Ascending aorta (tissue), 2 donors: ENCODE measurements around the gene FAM53B. TPM values are rescaled to one million over a fixed set of nuclear protein-coding genes. Genes with fewer than 3 reads are reported as not detected.
A peak's percentile ranks its signal among the peaks of the same experiment; 100 is the strongest.

Source experiments
- DNase-seq, 2 donors: peaks; one replicate each; pipeline ENCODE4 v3.0.0-alpha.2; 2019; ENCODE audit warnings: low spot score in 2 of 2
- H3K27ac ChIP-seq, 2 donors: fragments of 200-600 bp; sonication (generic); one replicate each; pipeline ENCODE4 v1.5.1; 2016 to 2017; ENCODE audit warnings: mild to moderate bottlenecking in 1 of 2
- H3K27me3 ChIP-seq: fragments of 200-600 bp; sonication (generic); one replicate; pipeline ENCODE4 v1.5.1; 2017
- H3K36me3 ChIP-seq, 2 donors: fragments of 200-600 bp; sonication (generic); one replicate each; pipeline ENCODE4 v1.5.1; 2016
- H3K4me1 ChIP-seq, 2 donors: fragments of 200-600 bp; sonication (generic); one replicate each; pipeline ENCODE4 v1.5.1; 2016 to 2017; ENCODE audit warnings: mild to moderate bottlenecking in 1 of 2
- H3K4me3 ChIP-seq, 2 donors: fragments of 200-600 bp; sonication (generic); one replicate each; pipeline ENCODE4 v1.5.1; 2016 to 2017; ENCODE audit warnings: mild to moderate bottlenecking in 1 of 2
- H3K9me3 ChIP-seq, 2 donors: fragments of 200-600 bp; sonication (generic); one replicate each; pipeline ENCODE4 v1.5.1; 2016
- intact Hi-C: fragments of 100-400 bp; cut with DNase I; formaldehyde crosslinking; loops from one replicate; pipeline ENCODE4 v1.15.1; 2023
- total RNA-seq: library from RNA; depleted of rRNA; stranded (reverse); fragments of >200 nt; gene quantifications from one replicate; pipeline ENCODE4 v1.1.0, GENCODE V29; 2016
- TF ChIP-seq, protein P1 (sequence below), 3 experiments: fragments of 200-600 bp in 2 of 3; fragments of 450-650 bp in 1 of 3; sonication (generic) in 2 of 3; IDR thresholded peaks; one replicate each; pipeline ENCODE4 v1.5.1; 2016 to 2019; ENCODE audit warnings: antibody characterized with exemption in 3 of 3, mild to moderate bottlenecking in 1 of 3, moderate library complexity in 1 of 3

Gene FAM53B
- total RNA-seq, 1 donor from 2014 or later = 52.5 TPM

DNA sequence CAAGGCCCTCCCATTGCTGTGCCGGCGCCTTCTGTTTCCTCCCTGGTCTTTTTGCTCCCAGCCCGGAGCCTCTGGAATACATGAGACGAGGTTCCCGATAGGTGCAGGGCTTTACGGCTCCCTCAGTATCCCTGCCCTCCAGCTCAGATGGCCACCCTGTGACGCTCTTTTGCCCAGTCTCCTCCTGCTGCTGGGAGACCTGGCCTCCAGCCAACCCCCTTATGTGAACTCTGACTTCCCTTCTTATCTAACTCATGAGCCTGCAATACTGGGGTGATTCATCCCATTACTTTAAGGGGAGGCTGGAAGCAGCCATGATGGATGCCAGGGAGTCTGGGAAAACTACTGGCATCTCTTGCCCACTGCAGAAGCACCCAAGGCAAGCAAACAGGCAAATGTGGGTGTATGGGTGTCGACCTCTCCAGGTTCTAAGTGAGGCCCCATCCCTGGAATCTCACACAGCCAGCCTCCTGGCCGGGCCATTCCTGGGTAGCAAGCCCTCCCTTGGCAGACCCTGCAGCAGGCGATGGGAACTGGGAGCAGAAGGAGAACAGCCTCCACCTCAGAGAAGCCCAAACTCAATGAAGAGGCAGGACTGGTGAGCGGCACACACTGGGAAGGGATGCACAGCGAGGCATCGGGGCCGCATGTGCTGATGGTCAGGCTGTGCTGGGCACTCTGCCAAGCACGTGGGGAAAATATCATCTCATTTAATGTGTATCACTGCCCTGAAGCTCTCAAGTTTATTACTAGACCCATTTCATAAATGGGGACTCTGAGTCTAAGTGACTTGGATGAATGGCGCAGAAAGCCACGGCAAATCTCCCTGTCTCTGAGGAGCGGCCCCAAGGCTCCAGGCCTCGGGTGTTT is 97.5 kb downstream of the FAM53B start:
- intact Hi-C loops = loop anchor here (5.0 kb wide), 1 partner anchor 96 kb away; the partner anchor contains the start of gene FAM53B
- H3K4me3 ChIP-seq = peak overlapping the region in 1 of 2 donors; percentile 0
- no peaks in the 10 kb centered on the region for H3K27me3 ChIP-seq
- H3K9me3 ChIP-seq = no peaks in the 10 kb centered on the region
- peaks cover 20 to 42% of the 10 kb centered on the region in 2 donors for H3K4me1 ChIP-seq
- TF ChIP-seq, protein P1, sequence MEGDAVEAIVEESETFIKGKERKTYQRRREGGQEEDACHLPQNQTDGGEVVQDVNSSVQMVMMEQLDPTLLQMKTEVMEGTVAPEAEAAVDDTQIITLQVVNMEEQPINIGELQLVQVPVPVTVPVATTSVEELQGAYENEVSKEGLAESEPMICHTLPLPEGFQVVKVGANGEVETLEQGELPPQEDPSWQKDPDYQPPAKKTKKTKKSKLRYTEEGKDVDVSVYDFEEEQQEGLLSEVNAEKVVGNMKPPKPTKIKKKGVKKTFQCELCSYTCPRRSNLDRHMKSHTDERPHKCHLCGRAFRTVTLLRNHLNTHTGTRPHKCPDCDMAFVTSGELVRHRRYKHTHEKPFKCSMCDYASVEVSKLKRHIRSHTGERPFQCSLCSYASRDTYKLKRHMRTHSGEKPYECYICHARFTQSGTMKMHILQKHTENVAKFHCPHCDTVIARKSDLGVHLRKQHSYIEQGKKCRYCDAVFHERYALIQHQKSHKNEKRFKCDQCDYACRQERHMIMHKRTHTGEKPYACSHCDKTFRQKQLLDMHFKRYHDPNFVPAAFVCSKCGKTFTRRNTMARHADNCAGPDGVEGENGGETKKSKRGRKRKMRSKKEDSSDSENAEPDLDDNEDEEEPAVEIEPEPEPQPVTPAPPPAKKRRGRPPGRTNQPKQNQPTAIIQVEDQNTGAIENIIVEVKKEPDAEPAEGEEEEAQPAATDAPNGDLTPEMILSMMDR (IDR thresholded peaks at IDR 0.05) = no peak
- peak; percentile 77 to 92 for DNase-seq
- H3K27ac ChIP-seq = peak overlapping the region; percentile 59 to 77
- H3K36me3 ChIP-seq = no peaks in the 10 kb centered on the region

DNA sequence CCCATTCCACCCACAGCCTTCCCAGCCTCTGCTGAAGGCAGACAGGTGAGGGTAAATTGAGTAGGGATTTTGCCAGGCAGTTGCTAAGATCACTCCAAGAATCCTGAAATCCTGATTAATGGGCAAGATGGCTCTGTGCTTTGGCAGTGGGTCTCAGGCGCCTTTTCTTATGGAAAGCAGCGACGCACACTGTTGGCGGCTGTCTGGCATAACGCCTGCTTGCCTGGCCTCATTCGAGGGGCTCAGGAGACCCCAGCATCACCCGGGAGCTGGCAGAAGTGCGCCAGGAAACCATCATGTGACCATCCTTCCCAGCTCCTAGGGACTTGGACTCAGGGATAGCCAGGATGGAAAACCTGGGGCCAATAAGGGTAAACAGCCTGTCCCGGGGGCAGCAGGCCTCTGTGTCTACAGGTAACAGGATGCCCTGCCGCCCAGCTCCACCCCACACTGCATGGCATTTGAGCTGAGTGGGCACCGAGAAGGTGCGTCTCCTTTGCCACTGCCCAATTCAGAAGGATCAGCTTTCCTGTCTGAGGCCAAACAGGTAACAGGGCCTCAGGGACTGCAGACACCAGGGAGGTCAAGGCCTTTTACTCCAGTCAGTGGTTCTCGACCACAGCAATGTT is 98.6 kb downstream of the FAM53B start:
- TF ChIP-seq, protein P1 (IDR thresholded peaks at IDR 0.05) = no peak
- peak overlapping the region; percentile 59 to 77 for H3K27ac ChIP-seq
- intact Hi-C loops = loop anchor here (5.0 kb wide), 1 partner anchor 97 kb away; the partner anchor contains the start of gene FAM53B

DNA sequence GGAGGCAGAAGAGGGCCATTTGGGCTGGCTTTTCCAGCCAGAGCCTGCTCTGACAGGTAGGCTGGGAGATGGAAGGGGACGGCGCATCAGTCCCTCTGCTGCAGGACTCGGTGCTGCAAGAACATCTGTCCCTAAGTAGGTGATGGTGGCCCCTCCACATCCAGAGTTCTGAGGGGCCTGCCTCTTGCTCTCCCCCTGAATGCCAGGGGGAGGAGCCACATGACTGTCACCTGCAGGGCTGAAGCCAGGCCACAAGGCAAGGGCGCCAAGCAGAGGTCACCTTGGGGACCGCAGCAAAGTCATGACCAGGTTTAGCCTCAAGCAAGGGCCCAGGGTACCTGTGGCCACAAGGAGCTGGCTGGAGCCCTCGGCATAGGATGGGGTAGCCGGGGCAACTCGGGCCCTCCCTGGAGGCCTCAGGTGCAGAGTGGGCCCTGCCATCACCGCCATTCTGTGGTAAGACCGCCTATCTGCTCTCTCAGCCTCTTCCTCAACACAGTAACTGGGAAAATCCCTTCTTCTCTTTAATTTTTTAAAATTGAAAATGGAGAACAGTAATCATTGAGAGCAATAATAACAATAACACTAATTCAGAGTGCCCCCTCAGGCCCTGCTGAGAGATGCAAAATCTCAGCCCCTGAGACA is 99.3 kb downstream of the FAM53B start:
- Histone ChIP-seq H3K36me3 (no peaks in the 10 kb centered on the region), H3K9me3 (no peaks in the 10 kb centered on the region), H3K27me3 (no peaks in the 10 kb centered on the region), H3K27ac (no peak overlapping the region), H3K4me1 (peaks cover 27 to 50% of the 10 kb centered on the region in 2 donors), H3K4me3 (no peak overlapping the region)
- TF ChIP-seq, protein P1 (IDR thresholded peaks at IDR 0.05) = no peak
- intact Hi-C loops = loop anchor here (5.0 kb wide), 1 partner anchor 97 kb away; the partner anchor contains the start of gene FAM53B
- no peak for DNase-seq

More for the DNA sequence above, 98.6 kb downstream of the FAM53B start:
- Histone ChIP-seq H3K4me3 (no peak overlapping the region), H3K9me3 (no peaks in the 10 kb centered on the region), H3K4me1 (peaks cover 27 to 50% of the 10 kb centered on the region in 2 donors), H3K27me3 (no peaks in the 10 kb centered on the region), H3K36me3 (no peaks in the 10 kb centered on the region)
- DNase-seq = no peak

DNA sequence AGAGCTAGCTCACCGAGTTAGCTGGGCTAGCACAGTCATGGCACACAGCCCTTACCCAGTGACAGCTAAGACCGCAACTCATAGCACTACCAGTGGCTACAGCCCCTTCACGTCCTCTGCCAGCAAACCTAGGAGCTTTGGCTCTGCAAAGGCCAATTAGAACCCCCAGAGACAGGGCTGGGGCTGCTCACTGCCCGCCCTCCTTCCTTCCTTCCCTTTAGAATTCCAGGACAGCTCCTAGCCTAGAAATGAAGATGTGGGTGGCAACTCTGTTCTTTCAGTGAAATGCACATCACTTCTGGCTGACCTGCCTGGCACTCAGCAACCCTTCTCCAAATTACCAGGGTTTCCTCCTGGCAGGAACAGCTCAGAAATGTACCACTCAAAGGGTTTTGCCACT is 99.9 kb downstream of the FAM53B start:
- TF ChIP-seq, protein P1 (IDR thresholded peaks at IDR 0.05) = no peak
- H3K4me1 ChIP-seq = peaks cover 22 to 44% of the 10 kb centered on the region in 2 donors
- H3K9me3 ChIP-seq = no peaks in the 10 kb centered on the region
- H3K27ac ChIP-seq = no peak overlapping the region
- H3K27me3 ChIP-seq = no peaks in the 10 kb centered on the region
- no peak overlapping the region for H3K4me3 ChIP-seq
- no peak for DNase-seq
- H3K36me3 ChIP-seq = no peaks in the 10 kb centered on the region
- intact Hi-C loops = no loop called here

DNA sequence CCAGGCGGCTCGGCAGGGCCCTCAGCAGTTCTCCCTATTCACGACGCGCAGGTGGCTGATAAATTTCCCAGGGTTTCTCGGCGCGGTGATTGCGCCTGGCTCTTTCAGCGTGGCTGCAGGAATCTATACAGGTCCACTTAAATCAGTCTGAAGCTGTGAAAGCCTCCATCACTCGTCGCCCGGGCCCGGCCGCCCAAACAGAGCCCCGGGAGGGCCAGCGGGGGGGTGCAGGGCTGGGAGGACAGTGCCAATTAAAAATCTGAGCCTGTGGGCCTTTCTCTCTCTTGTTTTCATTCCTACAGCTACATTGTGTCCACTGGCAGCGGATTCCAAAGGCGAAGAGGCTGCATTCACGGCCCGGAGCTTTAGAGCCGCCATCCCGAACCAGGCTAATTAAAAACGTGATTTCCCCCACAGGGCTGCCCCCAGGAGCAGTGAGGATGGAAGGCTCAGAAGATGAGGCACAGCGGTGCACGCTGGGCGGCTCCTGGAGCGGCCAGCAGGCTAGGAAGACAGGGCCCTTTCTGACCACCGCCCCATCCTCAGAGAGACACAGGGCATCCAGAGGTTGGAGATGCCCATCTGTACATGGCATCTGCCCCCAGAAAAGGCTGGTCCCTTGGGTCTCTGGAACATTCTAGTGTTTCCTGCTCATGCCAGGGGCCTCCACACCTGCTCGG is 100.7 kb downstream of the FAM53B start:
- H3K27ac ChIP-seq = no peak overlapping the region

More for the DNA sequence above, 100.7 kb downstream of the FAM53B start:
- Histone ChIP-seq H3K27me3 (no peaks in the 10 kb centered on the region), H3K9me3 (no peaks in the 10 kb centered on the region), H3K4me3 (no peak overlapping the region), H3K4me1 (peaks cover 22 to 36% of the 10 kb centered on the region in 2 donors), H3K36me3 (no peaks in the 10 kb centered on the region)
- intact Hi-C loops = no loop called here
- TF ChIP-seq, protein P1 (IDR thresholded peaks at IDR 0.05) = no peak
- DNase-seq = no peak
